HepG2 (cell line): ENCODE results near the gene MRPL51.

Experiments
- ARHGAP35 ChIP-seq: sonication (generic); formaldehyde crosslinking; IDR thresholded peaks from 2 replicates; pipeline ENCODE4 v1.9.0; 2022; ENCODE audit warnings: mild to moderate bottlenecking, inconsistent platforms, moderate library complexity, missing genetic modification reagents, borderline replicate concordance
- CTCF ChIP-seq: sonication (generic); formaldehyde crosslinking; IDR thresholded peaks from 2 replicates; pipeline ENCODE4 v1.5.0; 2020; ENCODE audit warnings: mild to moderate bottlenecking, missing genetic modification reagents, moderate library complexity
- EZH2 ChIP-seq: conservative IDR thresholded peaks from 2 replicates; pipeline ENCODE4 v1.6.1; 2012; ENCODE audit warnings: mild to moderate bottlenecking, low read depth, low read length, moderate library complexity
- KDM1A ChIP-seq: IDR thresholded peaks from 2 replicates; pipeline ENCODE4 v1.6.1; 2016; ENCODE audit warnings: missing compliant biosample characterization
- KDM5B ChIP-seq: sonication (generic); formaldehyde crosslinking; IDR thresholded peaks from 2 replicates; pipeline ENCODE4 v1.4.0; 2020; ENCODE audit warnings: missing genetic modification reagents, mild to moderate bottlenecking, borderline replicate concordance
- MEIS1 ChIP-seq: sonication (generic); formaldehyde crosslinking; IDR thresholded peaks from 2 replicates; pipeline ENCODE4 v1.9.0; 2021; ENCODE audit warnings: mild to moderate bottlenecking, missing genetic modification reagents, moderate library complexity, borderline replicate concordance
- POGZ ChIP-seq: sonication (generic); formaldehyde crosslinking; IDR thresholded peaks from 2 replicates; pipeline ENCODE4 v1.4.0; 2020; ENCODE audit warnings: mild to moderate bottlenecking, missing genetic modification reagents
- PRPF4 ChIP-seq: fragments of 200-400 bp; formaldehyde crosslinking; IDR thresholded peaks from 2 replicates; pipeline ENCODE4 v1.6.1; 2016; ENCODE audit warnings: low read length, low read depth; ENCODE audit not compliant: poor library complexity, severe bottlenecking
- REST ChIP-seq, 2 experiments: IDR thresholded peaks; 2 replicates each; pipeline ENCODE4 v1.6.1; 2011 to 2012; ENCODE audit warnings: low read length in 2 of 2, borderline replicate concordance in 1 of 2, low read depth in 1 of 2, mild to moderate bottlenecking in 1 of 2, moderate library complexity in 1 of 2
- ZFY ChIP-seq: sonication (generic); formaldehyde crosslinking; IDR thresholded peaks from 2 replicates; pipeline ENCODE4 v1.4.0; 2020; ENCODE audit warnings: missing genetic modification reagents
- ZNF33A ChIP-seq: sonication (generic); formaldehyde crosslinking; IDR thresholded peaks from 2 replicates; pipeline ENCODE4 v1.5.1; 2020; ENCODE audit warnings: missing genetic modification reagents, mild to moderate bottlenecking, moderate library complexity, borderline replicate concordance
- ZNF597 ChIP-seq: sonication (generic); formaldehyde crosslinking; IDR thresholded peaks from 2 replicates; pipeline ENCODE4 v1.5.0; 2020; ENCODE audit warnings: missing genetic modification reagents

GRCh38 chr12:6468283-6468575 lies 24.8 kb downstream of the MRPL51 start:
- no peak for TF ChIP-seq CTCF (CRISPR knock-in tag)
- TF ChIP-seq ZFY = no peak
- TF ChIP-seq EZH2 = no peak
- no peak for TF ChIP-seq PRPF4
- TF ChIP-seq POGZ (CRISPR knock-in tag) = no peak
- no peak for TF ChIP-seq ZNF597
- TF ChIP-seq REST (IDR thresholded peaks at IDR 0.05; ENCODE audit: borderline replicate concordance in 1 of 2, low read depth in 1 of 2, low read length in 2 of 2) = no peak
- TF ChIP-seq KDM1A (CRISPR knock-in tag) = no peak
- TF ChIP-seq ZNF33A = no peak
- TF ChIP-seq MEIS1 (CRISPR knock-in tag) = no peak
- no peak for TF ChIP-seq KDM5B (CRISPR knock-in tag)
- no peak for TF ChIP-seq ARHGAP35
